GM12872 (cell line): ENCODE measurements around the gene TMEM150B.

Experiments
- CTCF ChIP-seq: IDR thresholded peaks from 3 replicates; pipeline ENCODE4 v1.5.1; 2011; ENCODE audit warnings: low read depth, mild to moderate bottlenecking, low read length, moderate library complexity; ENCODE audit not compliant: insufficient read depth

TMEM150B gene

GRCh38 chr19:55353803-55354697 is 28.9 kb upstream of the TMEM150B start:
- TF ChIP-seq CTCF, result no peak

GRCh38 chr19:55353356-55353802 is 28.2 kb upstream of the TMEM150B start:
- no peak for TF ChIP-seq CTCF

GRCh38 chr19:55352549-55353145 is 27.5 kb upstream of the TMEM150B start:
- no peak for TF ChIP-seq CTCF

GRCh38 chr19:55352040-55352439 is 26.9 kb upstream of the TMEM150B start:
- no peak for TF ChIP-seq CTCF

- TF ChIP-seq CTCF, result no peak
Measured at GRCh38 chr19:55350620-55351315, 25.6 kb upstream of the TMEM150B start.

GRCh38 chr19:55348317-55349034 is 23.3 kb upstream of the TMEM150B start:
- no peak for TF ChIP-seq CTCF
